PC-9 (cell line): ENCODE data around the gene TBX21.

Experiments used
- EZH2 ChIP-seq: fragments of 200-600 bp; sonication (generic); IDR thresholded peaks from 2 replicates; pipeline ENCODE4 v1.8.0; 2017; ENCODE audit warnings: antibody characterized with exemption, low read depth
- TF ChIP-seq, protein P1 (sequence below): fragments of 200-600 bp; sonication (generic); conservative IDR thresholded peaks from 2 replicates; pipeline ENCODE4 v1.6.1; 2017; ENCODE audit warnings: mixed run types, antibody characterized with exemption, mild to moderate bottlenecking, moderate library complexity

- TF ChIP-seq, protein P1, sequence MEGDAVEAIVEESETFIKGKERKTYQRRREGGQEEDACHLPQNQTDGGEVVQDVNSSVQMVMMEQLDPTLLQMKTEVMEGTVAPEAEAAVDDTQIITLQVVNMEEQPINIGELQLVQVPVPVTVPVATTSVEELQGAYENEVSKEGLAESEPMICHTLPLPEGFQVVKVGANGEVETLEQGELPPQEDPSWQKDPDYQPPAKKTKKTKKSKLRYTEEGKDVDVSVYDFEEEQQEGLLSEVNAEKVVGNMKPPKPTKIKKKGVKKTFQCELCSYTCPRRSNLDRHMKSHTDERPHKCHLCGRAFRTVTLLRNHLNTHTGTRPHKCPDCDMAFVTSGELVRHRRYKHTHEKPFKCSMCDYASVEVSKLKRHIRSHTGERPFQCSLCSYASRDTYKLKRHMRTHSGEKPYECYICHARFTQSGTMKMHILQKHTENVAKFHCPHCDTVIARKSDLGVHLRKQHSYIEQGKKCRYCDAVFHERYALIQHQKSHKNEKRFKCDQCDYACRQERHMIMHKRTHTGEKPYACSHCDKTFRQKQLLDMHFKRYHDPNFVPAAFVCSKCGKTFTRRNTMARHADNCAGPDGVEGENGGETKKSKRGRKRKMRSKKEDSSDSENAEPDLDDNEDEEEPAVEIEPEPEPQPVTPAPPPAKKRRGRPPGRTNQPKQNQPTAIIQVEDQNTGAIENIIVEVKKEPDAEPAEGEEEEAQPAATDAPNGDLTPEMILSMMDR = no peak
- no peak for TF ChIP-seq EZH2
Observed at GRCh38 chr17:47690121-47690520, 42.9 kb upstream of the TBX21 start.
